H1 (cell line): Measurements from ENCODE around the gene H2AZ2. TPM values are rescaled to one million over a fixed set of nuclear protein-coding genes. Genes with fewer than 3 reads are reported as not detected.

Experiments used
- CTCF ChIA-PET: fragments of 300-600 bp; sonication (Branson Sonifier 250); formaldehyde crosslinking; loops from one replicate; lab custom pipeline; 2021; ENCODE audit not compliant: partially characterized antibody; lab: Charles Lee
- POLR2A ChIA-PET: fragments of 300-600 bp; sonication (Branson Sonifier 250); formaldehyde crosslinking; loops from one replicate; lab custom pipeline; 2021; ENCODE audit warnings: inconsistent platforms; ENCODE audit not compliant: partially characterized antibody; lab: Charles Lee
- DNase-seq, 2 experiments: peaks; one replicate each; pipeline versions ENCODE4 v3.0.0 to v3.0.0-alpha.2; 2010 to 2022; ENCODE audit warnings: low spot score in 2 of 2, low read depth in 1 of 2, mixed read lengths in 1 of 2
- FAIRE-seq: peaks from 2 replicates; lab custom pipeline; 2011; peaks lifted over from hg19 to GRCh38; lab: Jason Lieb, UNC
- H2AFZ ChIP-seq: 2 replicates; pipeline ENCODE4 v1.8.1; 2012; ENCODE audit warnings: low read length, inconsistent platforms
- H2AK5ac ChIP-seq: 2 replicates; pipeline ENCODE4 v1.6.1; 2013; ENCODE audit warnings: low read depth, low read length
- H2BK120ac ChIP-seq: replicated peaks from 2 replicates; pipeline ENCODE3; 2013; ENCODE audit warnings: low read depth, low read length, inconsistent platforms
- H2BK12ac ChIP-seq: 2 replicates; pipeline ENCODE4 v1.6.1; 2013; ENCODE audit warnings: low read depth, low read length
- H2BK15ac ChIP-seq: 2 replicates; pipeline ENCODE4 v1.6.1; 2013; ENCODE audit warnings: low read length
- H2BK20ac ChIP-seq: 2 replicates; pipeline ENCODE4 v1.6.1; 2013; ENCODE audit warnings: low read length
- H2BK5ac ChIP-seq: 2 replicates; pipeline ENCODE4 v1.6.1; 2013; ENCODE audit warnings: low read depth, low read length
- H3K14ac ChIP-seq: 2 replicates; pipeline ENCODE4 v1.6.1; 2013; ENCODE audit warnings: inconsistent platforms; ENCODE audit not compliant: insufficient read length
- H3K18ac ChIP-seq: 2 replicates; pipeline ENCODE4 v1.6.1; 2013; ENCODE audit warnings: low read length; ENCODE audit errors: extremely low read depth
- H3K23ac ChIP-seq: 2 replicates; pipeline ENCODE4 v1.6.1; 2013; ENCODE audit warnings: inconsistent platforms; ENCODE audit not compliant: insufficient read length
- H3K23me2 ChIP-seq: 2 replicates; pipeline ENCODE4 v1.6.1; 2013; ENCODE audit warnings: low read depth, low read length
- H3K27ac ChIP-seq: 2 replicates; pipeline ENCODE4 v1.6.1; 2011; ENCODE audit warnings: low read depth, low read length, inconsistent platforms
- H3K27me3 ChIP-seq, 4 experiments: replicated peaks in 1 of 4; 1 replicate in 1 of 4; 2 replicates in 3 of 4; pipeline versions ENCODE4 v1.6.1 to v1.8.1; 2011 to 2013; ENCODE audit warnings: low read length in 3 of 4, mild to moderate bottlenecking in 3 of 4, inconsistent platforms in 2 of 4, mixed read lengths in 2 of 4, moderate library complexity in 1 of 4; ENCODE audit not compliant: control insufficient read depth in 3 of 4, insufficient read depth in 3 of 4; ENCODE audit errors: extremely low read depth in 1 of 4
- H3K36me3 ChIP-seq, 4 experiments: 2 replicates each; pipeline versions ENCODE4 v1.6.1 to v1.8.1; 2011 to 2013; ENCODE audit warnings: mild to moderate bottlenecking in 4 of 4, low read length in 3 of 4, moderate library complexity in 2 of 4, control low read depth in 1 of 4, inconsistent platforms in 1 of 4; ENCODE audit not compliant: insufficient read depth in 4 of 4, control insufficient read depth in 2 of 4
- H3K4ac ChIP-seq: replicated peaks from 2 replicates; pipeline ENCODE3; 2013; ENCODE audit warnings: low read length, low read depth, mixed read lengths, inconsistent platforms; ENCODE audit not compliant: insufficient read length
- H3K4me1 ChIP-seq, 4 experiments: replicated peaks in 1 of 4; 1 replicate in 1 of 4; 2 replicates in 3 of 4; pipeline versions ENCODE4 v1.6.1 to v1.8.1; 2011 to 2013; ENCODE audit warnings: low read length in 3 of 4, inconsistent platforms in 2 of 4, mixed read lengths in 1 of 4; ENCODE audit not compliant: insufficient read depth in 4 of 4, control insufficient read depth in 3 of 4
- H3K4me2 ChIP-seq, 2 experiments: 2 replicates each; pipeline versions ENCODE4 v1.6.1 to v1.8.1; 2011 to 2013; ENCODE audit warnings: low read depth in 2 of 2, low read length in 2 of 2, control low read depth in 1 of 2, inconsistent platforms in 1 of 2, mild to moderate bottlenecking in 1 of 2; ENCODE audit not compliant: insufficient read depth in 1 of 2
- H3K4me3 ChIP-seq, 4 experiments: fragments of 200-600, 300-600 bp in 1 of 4; sonication (generic), shearing (Covaris generic), sonication (Bioruptor Twin) in 1 of 4; 2 replicates each; pipeline versions ENCODE4 v1.5.1 to v1.8.1; 2011 to 2016; ENCODE audit warnings: low read length in 4 of 4, low read depth in 3 of 4, control low read depth in 2 of 4, inconsistent platforms in 2 of 4, mild to moderate bottlenecking in 2 of 4, mixed read lengths in 1 of 4, moderate library complexity in 1 of 4; ENCODE audit not compliant: insufficient read depth in 2 of 4; ENCODE audit errors: extremely low read depth in 1 of 4
- H3K56ac ChIP-seq: replicated peaks from 2 replicates; pipeline ENCODE3; 2013; ENCODE audit warnings: low read depth, mild to moderate bottlenecking, mixed read lengths, low read length, inconsistent platforms; ENCODE audit not compliant: insufficient read length
- H3K79me1 ChIP-seq: 2 replicates; pipeline ENCODE4 v1.6.1; 2013; ENCODE audit warnings: low read depth, low read length, control low read depth
- H3K79me2 ChIP-seq, 2 experiments: 2 replicates each; pipeline versions ENCODE4 v1.6.1 to v1.8.1; 2012 to 2013; ENCODE audit warnings: low read length in 2 of 2, mild to moderate bottlenecking in 2 of 2, inconsistent platforms in 1 of 2; ENCODE audit not compliant: insufficient read depth in 2 of 2, control insufficient read depth in 1 of 2
- H3K9ac ChIP-seq, 4 experiments: replicated peaks in 1 of 4; 1 replicate in 1 of 4; 2 replicates in 3 of 4; pipeline versions ENCODE4 v1.6.1 to v1.8.1; 2011 to 2013; ENCODE audit warnings: low read depth in 3 of 4, low read length in 3 of 4, control low read depth in 2 of 4, mild to moderate bottlenecking in 2 of 4, moderate library complexity in 2 of 4, inconsistent platforms in 1 of 4; ENCODE audit errors: extremely low read depth in 1 of 4
- H3K9me3 ChIP-seq, 2 experiments: 2 replicates each; pipeline versions ENCODE4 v1.6.1 to v1.8.1; 2012 to 2013; ENCODE audit warnings: mild to moderate bottlenecking in 2 of 2, moderate library complexity in 2 of 2, control low read depth in 1 of 2, inconsistent platforms in 1 of 2, low read depth in 1 of 2, low read length in 1 of 2, mixed read lengths in 1 of 2; ENCODE audit not compliant: insufficient read depth in 2 of 2
- H4K20me1 ChIP-seq, 2 experiments: replicated peaks in 1 of 2; 2 replicates each; pipeline versions ENCODE3 to v1.8.1; 2011 to 2013; ENCODE audit warnings: inconsistent platforms in 2 of 2, low read length in 2 of 2, mild to moderate bottlenecking in 1 of 2; ENCODE audit not compliant: insufficient read depth in 2 of 2, control insufficient read depth in 1 of 2
- H4K5ac ChIP-seq: 2 replicates; pipeline ENCODE4 v1.6.1; 2013; ENCODE audit warnings: low read length, low read depth, mixed read lengths, inconsistent platforms; ENCODE audit not compliant: insufficient read length
- H4K8ac ChIP-seq: 2 replicates; pipeline ENCODE4 v1.8.0; 2013; ENCODE audit warnings: mild to moderate bottlenecking, moderate library complexity, low read length, inconsistent platforms; ENCODE audit not compliant: insufficient read depth; ENCODE audit errors: extremely low read depth
- H4K91ac ChIP-seq: replicated peaks from 2 replicates; pipeline ENCODE3; 2013; ENCODE audit warnings: low read length, mixed read lengths, inconsistent platforms; ENCODE audit not compliant: insufficient read length
- CEBPB ChIP-seq: IDR thresholded peaks from 2 replicates; pipeline ENCODE4 v1.6.1; 2012; ENCODE audit warnings: low read depth, low read length
- EP300 ChIP-seq, 2 experiments: IDR thresholded peaks; 1 replicate in 1 of 2; 2 replicates in 1 of 2; pipeline ENCODE4 v1.6.1; 2011 to 2012; ENCODE audit warnings: low read depth in 2 of 2, low read length in 2 of 2, mild to moderate bottlenecking in 2 of 2, borderline replicate concordance in 1 of 2, inconsistent platforms in 1 of 2, moderate library complexity in 1 of 2
- RNF2 ChIP-seq: fragments of 200-900, 300-1000 bp; sonication (generic); IDR thresholded peaks from 2 replicates; pipeline ENCODE4 v1.7.1; 2016; ENCODE audit warnings: borderline replicate concordance, low read depth, mild to moderate bottlenecking, antibody characterized with exemption, low read length; ENCODE audit not compliant: poor library complexity, severe bottlenecking; ENCODE audit errors: missing control alignments
- SRF ChIP-seq: IDR thresholded peaks from 2 replicates; pipeline ENCODE4 v1.6.1; 2011; ENCODE audit warnings: mild to moderate bottlenecking, low read depth, low read length, moderate library complexity
- polyA plus RNA-seq, 7 experiments: library from polyadenylated mRNA; depleted of rRNA in 3 of 7; stranded (reverse) in 5 of 7; unstranded in 2 of 7; fragments of >200 nt in 5 of 7; fragments of 200-250 nt in 2 of 7; gene quantifications; 1 replicate in 5 of 7; 2 replicates in 1 of 7; 4 replicates in 1 of 7; pipeline versions ENCODE4 v1.2.1 to v1.2.3, GENCODE V29; 2011 to 2013; ENCODE audit warnings: missing spikeins in 2 of 7, mixed read lengths in 2 of 7
- total RNA-seq: library from RNA; stranded (reverse); fragmentation: NEBNext Ultra II Directional; extraction: Animal tissue kit (Norgen Biotek cat#: 25700); gene quantifications from 2 replicates; pipeline ENCODE4 v1.2.1, GENCODE V29; 2021

Gene H2AZ2
- total and polyA plus RNA-seq, 2 of the 8 experiments (the other 6 are each of a cell fraction or from before 2014, with no cell fraction given) = 168 to 187 TPM

DNA sequence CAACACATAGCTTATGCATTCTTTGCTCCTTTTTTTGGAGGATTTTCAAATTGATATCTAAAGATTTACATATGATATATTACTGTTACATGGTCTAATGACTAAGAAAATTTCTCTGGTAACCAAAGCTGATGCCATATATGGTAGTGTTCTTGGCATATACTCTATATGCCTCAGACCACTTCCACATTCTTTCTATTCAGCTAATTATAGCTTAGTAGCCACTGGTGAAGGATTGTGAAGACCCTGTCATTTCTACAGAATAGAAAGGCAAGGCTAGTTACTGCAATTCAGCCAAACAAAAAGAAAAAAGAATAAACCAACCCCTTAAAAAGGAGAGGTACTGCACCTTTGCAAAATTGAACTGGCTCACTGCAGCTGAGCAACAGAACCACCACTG, 33.7 kb upstream of the H2AZ2 start:
- Histone ChIP-seq H2BK5ac (no peak overlapping the region), H3K79me2 (peaks cover 15 to 54% of the 10 kb centered on the region in 2 experiments), H2BK120ac (no peak overlapping the region), H3K4me3 (peak overlapping the region in 2 of 4 experiments; percentile 24 to 84; a peak in 3 of 8 replicates), H2BK20ac (no peak overlapping the region), H3K56ac (no peak overlapping the region), H4K8ac (no peak overlapping the region), H2AFZ (no peak overlapping the region), H3K4ac (no peak overlapping the region), H4K20me1 (peaks cover 2 to 11% of the 10 kb centered on the region in 2 experiments), H3K4me2 (peak overlapping the region; percentile 55 to 91)
- TF ChIP-seq SRF (peak; percentile 84), CEBPB (no peak), EP300 (IDR thresholded peaks at IDR 0.05; ENCODE audit: borderline replicate concordance in 1 of 2, low read depth in 2 of 2, low read length in 2 of 2) (no peak), RNF2 (no peak)
- TF ChIP-seq, all 59 proteins: peak for 1
- peaks cover 5% of the 10 kb centered on the region; the same call in 1 of the 2 replicates for H3K23me2 ChIP-seq
- ChIA-PET CTCF (interaction anchor here (0.9 to 1.7 kb wide), 5 partner anchors 9 to 254 kb away, joined by 3 to 7 read pairs (median 4); partner anchors contain the start of gene H2AZ2), POLR2A (interaction anchor here (0.7 to 2.6 kb wide), 9 partner anchors 8 to 140 kb away, joined by 3 to 13 read pairs (median 4); no protein-coding TSS in a partner anchor)
- no peak overlapping the region for H3K18ac ChIP-seq
- H3K36me3 ChIP-seq = peaks cover 0 to 21% (median 2%) of the 10 kb centered on the region in 4 experiments; a peak in 3 of 8 replicates
- H2BK15ac ChIP-seq = no peak overlapping the region
- H4K91ac ChIP-seq = no peak overlapping the region
- H3K14ac ChIP-seq = no peak overlapping the region
- H2AK5ac ChIP-seq = no peak overlapping the region
- H3K27ac ChIP-seq = no peak overlapping the region
- no peak for DNase-seq
- H3K27me3 ChIP-seq = no peaks in the 10 kb centered on the region
- H3K4me1 ChIP-seq = peaks cover 1 to 11% (median 5%) of the 10 kb centered on the region in 4 experiments; a peak in 5 of 7 replicates
- H4K5ac ChIP-seq = no peak overlapping the region
- no peak overlapping the region for H3K23ac ChIP-seq
- peaks cover 9% of the 10 kb centered on the region; the same call in 1 of the 2 replicates for H3K79me1 ChIP-seq
- FAIRE-seq = no peak
- H2BK12ac ChIP-seq = no peak overlapping the region
- H3K9me3 ChIP-seq = no peaks in the 10 kb centered on the region
- H3K9ac ChIP-seq = no peak overlapping the region; a peak in 1 of 7 replicates
